Measurements from ENCODE around the gene PGAP1.

- TF ChIP-seq CTCF (IDR thresholded peaks at IDR 0.05; ENCODE audit: insufficient read depth, low read length, poor library complexity, severe bottlenecking) = no peak
- TF ChIP-seq EZH2phosphoT487 (conservative IDR thresholded peaks at IDR 0.05; ENCODE audit: low read length) = no peak
These were observed 71.9 kb downstream of the PGAP1 start for GRCh38 chr2:196854629-196855028.
